ENCODE data around the gene B3GALT4. TPM values are rescaled to one million over a fixed set of nuclear protein-coding genes. Genes with fewer than 3 reads are reported as not detected.
A peak's percentile ranks its signal among the peaks of the same experiment; 100 is the strongest.

B3GALT4 gene
- total RNA-seq, 2 donors from 2014 or later, result 4.0 to 5.8 TPM

DNA sequence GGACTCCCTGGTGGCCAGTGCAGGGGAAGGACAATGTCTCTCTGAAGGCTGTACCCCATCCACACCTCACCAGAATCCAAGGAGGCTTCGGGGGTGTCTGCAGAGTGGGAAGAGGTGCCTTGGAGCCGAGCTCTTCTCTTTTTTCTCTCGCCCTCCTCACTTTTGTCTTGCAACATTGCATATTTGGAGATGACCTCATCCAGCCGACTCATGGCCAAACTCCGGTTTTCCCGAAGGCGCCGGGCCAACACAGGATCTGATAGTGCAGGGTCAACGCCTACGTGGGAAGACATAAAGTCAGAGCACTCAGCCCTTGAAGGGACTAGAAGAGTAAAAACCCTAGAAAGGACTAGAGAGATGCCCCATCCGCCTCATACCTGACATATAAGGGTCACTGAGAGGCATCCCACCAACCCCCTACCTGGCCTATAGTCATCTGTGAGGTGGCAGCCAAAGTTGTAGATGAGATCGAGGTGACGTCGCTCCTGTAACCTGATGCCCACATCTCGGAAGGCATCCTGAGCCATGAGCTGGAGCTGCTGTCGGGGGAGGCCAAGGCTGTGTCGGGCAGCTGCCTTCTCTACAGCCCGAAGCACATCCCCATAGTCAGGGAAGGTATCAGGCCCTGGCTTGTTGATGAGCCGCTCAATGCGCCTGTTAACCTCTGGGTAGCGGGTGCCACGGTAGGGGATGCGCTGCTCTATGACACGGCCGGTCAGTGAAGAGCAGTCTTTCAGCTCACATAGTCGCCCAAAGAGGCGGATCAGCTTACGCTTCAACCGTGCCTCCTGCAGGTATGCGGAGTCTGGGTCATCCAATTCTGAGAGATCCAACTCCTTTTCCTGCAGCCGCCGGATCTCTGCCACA lies 43.6 kb downstream of the B3GALT4 start:
- H3K27me3 Mint-ChIP-seq, result no peaks in the 10 kb centered on the region
- peaks cover 57% of the 10 kb centered on the region for H3K36me3 Mint-ChIP-seq (ENCODE audit: low read depth)
- ATAC-seq (replicated peaks), result no peak
- H3K27ac Mint-ChIP-seq, result peak overlapping the region; percentile 97
- no peaks in the 10 kb centered on the region for H3K9me3 Mint-ChIP-seq
- peak overlapping the region; percentile 96 for H3K4me3 Mint-ChIP-seq
- H3K4me1 Mint-ChIP-seq, result peaks cover 51% of the 10 kb centered on the region

DNA sequence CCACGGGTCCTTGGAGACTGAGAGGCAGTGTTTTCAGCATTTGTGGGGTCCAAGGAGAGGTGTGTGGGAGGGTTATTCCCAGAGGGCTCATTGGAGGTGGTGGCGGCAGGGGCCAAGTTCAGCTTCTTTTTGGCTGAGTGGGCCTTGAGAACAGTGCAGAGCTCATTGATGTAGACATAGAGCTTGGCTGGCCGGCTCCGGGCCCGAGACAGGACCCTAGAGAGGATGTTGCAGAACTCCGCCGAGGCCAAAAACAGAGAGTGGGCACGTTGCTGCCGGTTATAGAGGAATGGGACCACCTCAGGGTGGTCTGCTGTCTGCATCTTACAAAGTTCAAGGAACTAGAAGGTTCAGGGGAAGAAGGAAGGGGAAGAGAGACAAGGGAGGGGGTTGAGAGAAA lies 44.3 kb downstream of the B3GALT4 start:
- no peaks in the 10 kb centered on the region for H3K9me3 Mint-ChIP-seq
- peak overlapping the region; percentile 97 for H3K27ac Mint-ChIP-seq
- no peak for ATAC-seq (replicated peaks)
- no peaks in the 10 kb centered on the region for H3K27me3 Mint-ChIP-seq
- H3K4me1 Mint-ChIP-seq, result peaks cover 51% of the 10 kb centered on the region
- H3K4me3 Mint-ChIP-seq, result peak overlapping the region; percentile 96
- H3K36me3 Mint-ChIP-seq (ENCODE audit: low read depth), result peaks cover 57% of the 10 kb centered on the region

DNA sequence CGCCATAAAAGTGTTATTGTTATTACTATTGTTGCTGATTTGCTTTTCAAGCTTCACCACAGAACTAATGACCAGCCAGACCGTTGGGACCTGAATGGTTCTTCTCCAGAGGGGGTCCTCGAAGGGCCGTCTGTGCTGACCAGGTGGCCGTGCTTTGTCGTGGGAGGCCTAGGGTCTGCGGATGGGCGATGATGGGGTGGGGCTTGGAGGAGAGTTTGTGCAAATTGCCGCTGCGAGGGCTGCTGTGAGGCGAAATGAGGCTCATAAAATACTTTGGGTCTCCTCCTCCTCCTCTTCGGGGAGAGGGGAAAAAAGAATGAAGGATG lies 46.7 kb downstream of the B3GALT4 start:
- H3K9me3 Mint-ChIP-seq, result no peaks in the 10 kb centered on the region
- peak overlapping the region; percentile 96 for H3K4me3 Mint-ChIP-seq
- peaks cover 46% of the 10 kb centered on the region for H3K36me3 Mint-ChIP-seq (ENCODE audit: low read depth)
- peak overlapping the region; percentile 97 for H3K27ac Mint-ChIP-seq
- no peaks in the 10 kb centered on the region for H3K27me3 Mint-ChIP-seq
- H3K4me1 Mint-ChIP-seq, result peaks cover 36% of the 10 kb centered on the region
- ATAC-seq (replicated peaks), result no peak

DNA sequence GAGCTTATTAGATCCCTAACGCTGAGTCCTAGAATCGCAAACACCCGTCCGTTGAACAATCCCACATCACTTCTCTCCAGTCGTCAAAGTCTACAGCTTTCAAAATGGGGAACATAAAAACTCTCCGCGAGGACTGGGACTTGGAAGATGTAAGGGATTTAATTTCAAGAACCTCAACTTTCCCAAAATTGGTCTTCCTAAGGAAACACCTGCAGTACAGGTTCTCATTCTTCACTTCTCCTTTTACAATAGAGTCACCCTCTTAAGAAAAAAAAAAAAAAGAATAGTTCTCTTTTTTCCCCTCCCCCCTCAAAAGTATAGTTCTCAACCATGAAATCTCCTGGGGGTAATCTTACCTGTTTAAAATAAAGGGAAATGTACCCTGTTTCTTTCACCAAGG lies 47.2 kb downstream of the B3GALT4 start:
- H3K27ac Mint-ChIP-seq, result peak overlapping the region; percentile 97
- no peak for ATAC-seq (replicated peaks)
- peaks cover 31% of the 10 kb centered on the region for H3K4me1 Mint-ChIP-seq
- H3K9me3 Mint-ChIP-seq, result no peaks in the 10 kb centered on the region
- no peaks in the 10 kb centered on the region for H3K27me3 Mint-ChIP-seq
- peak overlapping the region; percentile 96 for H3K4me3 Mint-ChIP-seq
- peaks cover 41% of the 10 kb centered on the region for H3K36me3 Mint-ChIP-seq (ENCODE audit: low read depth)

Other genes starting within 250 kb of the B3GALT4 start
- gene HLA-DPA1, start 203.5 kb upstream of the B3GALT4 start, total RNA-seq, result 100 to 1,000 TPM in 1 of 2 donors, 10 to 100 TPM in 1; 40.5 to 136 TPM
- 10 to 100 TPM; 21.4 to 69.1 TPM for gene HLA-DPB1, start 201.1 kb upstream of the B3GALT4 start, total RNA-seq
- 1 to 10 TPM; 1.2 to 3.3 TPM for gene COL11A2, start 84.7 kb upstream of the B3GALT4 start, total RNA-seq
- 10 to 100 TPM; 31.0 to 68.7 TPM for gene RXRB, start 76.5 kb upstream of the B3GALT4 start, total RNA-seq
- 10 to 100 TPM; 50.5 to 65.0 TPM for gene SLC39A7, start 76.3 kb upstream of the B3GALT4 start, total RNA-seq
- gene HSD17B8, start 72.5 kb upstream of the B3GALT4 start, total RNA-seq, result 10 to 100 TPM in 1 of 2 donors, 1 to 10 TPM in 1; 3.4 to 13.1 TPM
- 10 to 100 TPM; 22.7 to 25.1 TPM for gene RING1, start 68.6 kb upstream of the B3GALT4 start, total RNA-seq
- gene VPS52, start 5.2 kb upstream of the B3GALT4 start, total RNA-seq, result 10 to 100 TPM; 42.5 to 43.2 TPM
- gene RPS18, start 5.0 kb upstream of the B3GALT4 start, total RNA-seq, result 1,000 to 10,000 TPM; 3,349 to 4,633 TPM
- 10 to 100 TPM; 51.2 to 98.7 TPM for gene WDR46, start 12.1 kb downstream of the B3GALT4 start, total RNA-seq
- gene PFDN6, start 12.5 kb downstream of the B3GALT4 start, total RNA-seq, result 10 to 100 TPM; 57.9 to 81.2 TPM
- gene RGL2, start 21.8 kb downstream of the B3GALT4 start, total RNA-seq, result 10 to 100 TPM; 37.7 to 73.4 TPM
- gene TAPBP, start 37.0 kb downstream of the B3GALT4 start, total RNA-seq, result 100 to 1,000 TPM; 176 to 194 TPM
- gene ZBTB22, start 40.6 kb downstream of the B3GALT4 start, total RNA-seq, result 10 to 100 TPM in 1 of 2 donors, 1 to 10 TPM in 1; 6.9 to 20.0 TPM
- 10 to 100 TPM; 62.2 to 77.3 TPM for gene DAXX, start 45.8 kb downstream of the B3GALT4 start, total RNA-seq
- gene KIFC1, start 114.7 kb downstream of the B3GALT4 start, total RNA-seq, result 100 to 1,000 TPM; 101 to 108 TPM
- gene PHF1, start 133.9 kb downstream of the B3GALT4 start, total RNA-seq, result 100 to 1,000 TPM in 1 of 2 donors, 10 to 100 TPM in 1; 27.2 to 133 TPM
- gene CUTA, start 141.0 kb downstream of the B3GALT4 start, total RNA-seq, result 100 to 1,000 TPM; 163 to 248 TPM
- gene SYNGAP1, start 142.9 kb downstream of the B3GALT4 start, total RNA-seq, result 100 to 1,000 TPM in 1 of 2 donors, 10 to 100 TPM in 1; 43.2 to 156 TPM
- gene ZBTB9, start 177.5 kb downstream of the B3GALT4 start, total RNA-seq, result 10 to 100 TPM; 11.6 to 12.5 TPM

All from activated T-helper 17 cell treated with anti-CD3 and anti-CD28 coated beads, Interleukin-2, amount 50 U/mL, for 72 hours (primary cell).